CD4-positive, alpha-beta T cell treated with Interleukin-21 for 1 hour (primary cell): ENCODE data around the gene SLC11A1.
A peak's percentile ranks its signal among the peaks of the same experiment; 100 is the strongest.

Experiments used
- DNase-seq: peaks from one replicate; pipeline ENCODE4 v3.0.0-alpha.2; 2020

The SLC11A1 gene

GRCh38 chr2:218406209-218406948, 24.3 kb downstream of the SLC11A1 start:
- DNase-seq: peak; percentile 94

GRCh38 chr2:218406949-218407618, 25.0 kb downstream of the SLC11A1 start:
- peak; percentile 74 for DNase-seq

- DNase-seq: no peak
Observed at GRCh38 chr2:218407717-218408116, 25.6 kb downstream of the SLC11A1 start.

- DNase-seq: no peak
Observed at GRCh38 chr2:218418321-218418716, 36.2 kb downstream of the SLC11A1 start.

GRCh38 chr2:218418717-218419458, 36.8 kb downstream of the SLC11A1 start, which contains the start of gene VIL1:
VIL1 (plus strand) TSS chr2:218419123; CDS start chr2:218423779, 4,656 bp downstream.
- DNase-seq: no peak

GRCh38 chr2:218419630-218420216, 37.6 kb downstream of the SLC11A1 start:
- DNase-seq: no peak

- DNase-seq: no peak
Observed at GRCh38 chr2:218421027-218421426, 39.0 kb downstream of the SLC11A1 start.

GRCh38 chr2:218422403-218423086, 40.5 kb downstream of the SLC11A1 start:
- DNase-seq: no peak

GRCh38 chr2:218423584-218423983, 41.5 kb downstream of the SLC11A1 start:
- DNase-seq: no peak

- no peak for DNase-seq
Observed at GRCh38 chr2:218425531-218425930, 43.5 kb downstream of the SLC11A1 start.

- DNase-seq: no peak
Observed at GRCh38 chr2:218427741-218428140, 45.7 kb downstream of the SLC11A1 start.

GRCh38 chr2:218428846-218429558, 46.9 kb downstream of the SLC11A1 start:
- no peak for DNase-seq

GRCh38 chr2:218429911-218430692, 48.0 kb downstream of the SLC11A1 start:
- DNase-seq: no peak

- DNase-seq: no peak
Observed at GRCh38 chr2:218430721-218431120, 48.6 kb downstream of the SLC11A1 start.

- no peak for DNase-seq
Observed at GRCh38 chr2:218431878-218432277, 49.8 kb downstream of the SLC11A1 start.

GRCh38 chr2:218432676-218433365, 50.7 kb downstream of the SLC11A1 start:
- DNase-seq: no peak

- DNase-seq: no peak
Observed at GRCh38 chr2:218434456-218434855, 52.4 kb downstream of the SLC11A1 start.

- no peak for DNase-seq
Observed at GRCh38 chr2:218435003-218435982, 53.2 kb downstream of the SLC11A1 start.

GRCh38 chr2:218436992-218437391, 54.9 kb downstream of the SLC11A1 start:
- DNase-seq: no peak
